ENCODE measurements around the gene TRAPPC14.

GRCh38 chr7:100152937-100153666, 5.4 kb downstream of the TRAPPC14 start:
- TF ChIP-seq, protein P1, sequence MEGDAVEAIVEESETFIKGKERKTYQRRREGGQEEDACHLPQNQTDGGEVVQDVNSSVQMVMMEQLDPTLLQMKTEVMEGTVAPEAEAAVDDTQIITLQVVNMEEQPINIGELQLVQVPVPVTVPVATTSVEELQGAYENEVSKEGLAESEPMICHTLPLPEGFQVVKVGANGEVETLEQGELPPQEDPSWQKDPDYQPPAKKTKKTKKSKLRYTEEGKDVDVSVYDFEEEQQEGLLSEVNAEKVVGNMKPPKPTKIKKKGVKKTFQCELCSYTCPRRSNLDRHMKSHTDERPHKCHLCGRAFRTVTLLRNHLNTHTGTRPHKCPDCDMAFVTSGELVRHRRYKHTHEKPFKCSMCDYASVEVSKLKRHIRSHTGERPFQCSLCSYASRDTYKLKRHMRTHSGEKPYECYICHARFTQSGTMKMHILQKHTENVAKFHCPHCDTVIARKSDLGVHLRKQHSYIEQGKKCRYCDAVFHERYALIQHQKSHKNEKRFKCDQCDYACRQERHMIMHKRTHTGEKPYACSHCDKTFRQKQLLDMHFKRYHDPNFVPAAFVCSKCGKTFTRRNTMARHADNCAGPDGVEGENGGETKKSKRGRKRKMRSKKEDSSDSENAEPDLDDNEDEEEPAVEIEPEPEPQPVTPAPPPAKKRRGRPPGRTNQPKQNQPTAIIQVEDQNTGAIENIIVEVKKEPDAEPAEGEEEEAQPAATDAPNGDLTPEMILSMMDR (IDR thresholded peaks at IDR 0.05), result no peak
- no peak for TF ChIP-seq POLR2A (IDR thresholded peaks at IDR 0.05)
